ENCODE results near the gene MSANTD2.

Gene MSANTD2

DNA sequence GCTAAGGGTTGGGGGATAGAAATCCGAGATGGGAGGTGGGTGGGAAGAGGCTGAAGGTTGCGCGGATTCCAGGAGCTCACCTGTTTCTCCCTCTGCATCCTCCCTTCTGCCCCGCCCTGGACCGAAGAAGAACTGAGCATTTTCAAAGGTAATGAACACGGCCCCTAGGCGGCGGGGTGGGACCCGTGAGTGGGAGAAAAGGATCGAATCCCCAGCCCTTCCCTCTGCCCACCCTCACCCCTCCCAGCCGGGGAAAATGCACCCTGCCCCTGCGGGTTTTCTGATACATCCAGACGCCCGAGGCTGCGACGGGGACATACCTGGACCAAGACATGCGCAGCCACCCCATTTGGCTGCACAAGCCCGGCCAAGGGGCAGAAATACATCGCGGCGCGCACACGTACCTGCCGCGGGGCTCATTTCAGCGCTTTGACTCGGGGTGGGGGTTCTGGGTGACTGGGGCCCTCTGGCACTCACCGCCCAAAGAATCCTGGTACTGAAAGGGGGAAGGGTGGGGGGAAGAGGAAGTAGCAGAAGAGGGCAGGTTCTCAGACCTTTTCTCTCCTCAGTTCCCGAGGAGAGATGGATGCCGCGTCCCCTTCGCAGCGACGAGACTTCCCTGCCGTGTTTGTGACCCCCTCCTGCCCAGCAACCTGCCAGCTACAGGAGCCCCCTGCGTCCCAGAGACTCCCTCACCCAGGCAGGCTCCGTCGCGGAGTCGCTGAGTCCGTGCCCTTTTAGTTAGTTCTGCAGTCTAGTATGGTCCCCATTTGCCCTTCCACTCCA lies 54.2 kb downstream of the MSANTD2 start:
- DNase-seq (ENCODE audit: low read depth) = no peak
- TF ChIP-seq, protein P1, sequence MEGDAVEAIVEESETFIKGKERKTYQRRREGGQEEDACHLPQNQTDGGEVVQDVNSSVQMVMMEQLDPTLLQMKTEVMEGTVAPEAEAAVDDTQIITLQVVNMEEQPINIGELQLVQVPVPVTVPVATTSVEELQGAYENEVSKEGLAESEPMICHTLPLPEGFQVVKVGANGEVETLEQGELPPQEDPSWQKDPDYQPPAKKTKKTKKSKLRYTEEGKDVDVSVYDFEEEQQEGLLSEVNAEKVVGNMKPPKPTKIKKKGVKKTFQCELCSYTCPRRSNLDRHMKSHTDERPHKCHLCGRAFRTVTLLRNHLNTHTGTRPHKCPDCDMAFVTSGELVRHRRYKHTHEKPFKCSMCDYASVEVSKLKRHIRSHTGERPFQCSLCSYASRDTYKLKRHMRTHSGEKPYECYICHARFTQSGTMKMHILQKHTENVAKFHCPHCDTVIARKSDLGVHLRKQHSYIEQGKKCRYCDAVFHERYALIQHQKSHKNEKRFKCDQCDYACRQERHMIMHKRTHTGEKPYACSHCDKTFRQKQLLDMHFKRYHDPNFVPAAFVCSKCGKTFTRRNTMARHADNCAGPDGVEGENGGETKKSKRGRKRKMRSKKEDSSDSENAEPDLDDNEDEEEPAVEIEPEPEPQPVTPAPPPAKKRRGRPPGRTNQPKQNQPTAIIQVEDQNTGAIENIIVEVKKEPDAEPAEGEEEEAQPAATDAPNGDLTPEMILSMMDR (IDR thresholded peaks at IDR 0.05; ENCODE audit: low read depth, low read length, missing control alignments) = peak; percentile 66
- H3K4me3 ChIP-seq (ENCODE audit: low read depth, low read length) = peak overlapping the region; percentile 91

DNA sequence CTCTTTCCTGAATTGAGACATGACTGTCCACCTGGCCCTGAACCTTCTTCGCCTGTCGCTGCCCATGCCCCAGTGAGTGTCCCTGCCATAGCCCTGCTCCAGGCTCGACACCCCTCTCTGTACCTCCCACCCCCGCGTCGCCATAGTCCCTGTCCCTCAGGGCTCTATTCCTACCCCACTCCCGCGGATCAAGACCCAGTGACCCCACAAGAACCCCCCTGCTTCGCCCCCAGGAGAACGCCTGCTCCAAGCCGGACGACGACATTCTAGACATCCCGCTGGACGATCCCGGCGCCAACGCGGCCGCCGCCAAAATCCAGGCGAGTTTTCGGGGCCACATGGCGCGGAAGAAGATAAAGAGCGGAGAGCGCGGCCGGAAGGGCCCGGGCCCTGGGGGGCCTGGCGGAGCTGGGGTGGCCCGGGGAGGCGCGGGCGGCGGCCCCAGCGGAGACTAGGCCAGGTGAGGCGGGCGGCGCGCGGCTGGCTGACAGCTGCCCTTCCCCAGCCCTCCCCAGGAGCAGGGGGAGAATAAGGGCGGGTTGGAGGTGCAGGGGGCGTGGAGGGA lies 54.9 kb downstream of the MSANTD2 start:
- no peak overlapping the region; the same call in 1 of the 2 replicates for H3K4me3 ChIP-seq (ENCODE audit: low read depth, low read length)
- DNase-seq (ENCODE audit: low read depth) = no peak
- TF ChIP-seq, protein P1 (IDR thresholded peaks at IDR 0.05; ENCODE audit: low read depth, low read length, missing control alignments) = no peak

DNA sequence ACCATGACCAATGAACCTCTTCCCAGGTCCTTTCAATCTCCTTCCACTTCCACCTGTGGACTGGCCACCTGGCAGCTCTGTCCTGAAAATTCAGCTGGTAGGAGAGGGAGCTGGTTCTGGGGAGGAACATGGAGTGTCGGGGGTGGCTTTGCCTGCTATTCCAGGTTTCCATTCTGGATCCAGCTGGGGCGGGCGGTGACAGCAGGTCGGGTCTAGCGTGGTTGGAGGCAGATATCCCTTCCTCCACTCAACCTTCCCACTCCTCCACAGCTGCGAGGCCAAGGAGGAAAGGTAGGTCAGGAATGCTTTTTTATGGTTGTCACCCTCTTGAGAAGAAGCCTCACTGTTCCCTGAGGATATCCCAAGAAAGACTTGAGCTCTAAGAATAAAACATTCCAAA lies 57.2 kb downstream of the MSANTD2 start:
- H3K4me3 ChIP-seq (ENCODE audit: low read depth, low read length) = no peak overlapping the region
- TF ChIP-seq, protein P1 (IDR thresholded peaks at IDR 0.05; ENCODE audit: low read depth, low read length, missing control alignments) = no peak
- no peak for DNase-seq (ENCODE audit: low read depth)

DNA sequence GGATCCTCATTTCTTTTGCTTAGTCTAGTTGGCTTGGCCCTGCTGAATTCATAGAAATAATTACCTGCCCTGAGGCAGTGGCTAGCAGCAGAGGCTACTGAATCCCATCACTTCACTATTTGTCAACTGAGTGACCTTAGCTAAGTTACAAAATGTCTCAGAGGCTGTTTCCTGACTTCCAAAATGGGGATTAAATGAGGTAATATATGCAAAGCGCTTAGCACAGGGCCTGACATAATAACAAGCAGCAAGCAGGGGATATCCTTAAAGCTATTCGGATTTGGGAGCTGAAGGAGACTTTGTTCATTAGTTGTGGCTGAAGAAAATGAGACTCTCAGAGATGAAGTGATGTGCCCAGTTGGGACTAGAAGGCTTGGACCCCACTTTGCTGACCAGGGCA lies 57.7 kb downstream of the MSANTD2 start:
- H3K4me3 ChIP-seq (ENCODE audit: low read depth, low read length) = no peak overlapping the region
- no peak for DNase-seq (ENCODE audit: low read depth)
- TF ChIP-seq, protein P1 (IDR thresholded peaks at IDR 0.05; ENCODE audit: low read depth, low read length, missing control alignments) = no peak

DNA sequence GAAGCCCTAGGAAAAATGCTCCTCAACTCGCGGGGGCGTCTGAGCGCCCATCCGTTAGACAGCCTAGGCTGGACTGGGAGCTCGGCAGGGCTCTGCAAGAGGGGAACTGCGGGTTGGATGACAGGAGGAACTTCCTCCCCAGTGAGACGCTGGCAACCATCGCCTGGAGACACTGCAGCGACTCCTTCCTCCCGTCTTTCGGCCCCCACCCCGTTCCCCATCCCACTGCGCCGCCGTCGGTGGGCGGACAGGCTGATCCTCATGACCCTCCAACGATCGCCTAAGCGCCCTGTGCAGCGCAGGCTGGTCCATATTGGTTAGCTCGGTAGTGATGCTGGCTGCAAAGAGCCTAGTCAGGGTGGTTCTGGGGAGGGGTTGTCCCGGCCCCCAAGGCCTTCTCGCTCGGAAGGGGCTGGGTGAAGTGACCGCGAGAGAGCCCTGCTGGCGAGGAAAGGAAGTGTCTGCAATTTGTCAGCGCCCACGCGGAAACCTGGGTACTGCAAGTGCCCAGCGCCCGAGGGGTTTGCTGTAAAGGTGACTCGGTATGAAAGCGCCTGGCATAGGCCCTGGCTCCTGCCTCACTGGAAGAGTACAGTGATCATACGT lies 59.8 kb downstream of the MSANTD2 start:
- H3K4me3 ChIP-seq (ENCODE audit: low read depth, low read length) = peak overlapping the region; percentile 49
- no peak for DNase-seq (ENCODE audit: low read depth)
- TF ChIP-seq, protein P1 (IDR thresholded peaks at IDR 0.05; ENCODE audit: low read depth, low read length, missing control alignments) = peak; percentile 68

DNA sequence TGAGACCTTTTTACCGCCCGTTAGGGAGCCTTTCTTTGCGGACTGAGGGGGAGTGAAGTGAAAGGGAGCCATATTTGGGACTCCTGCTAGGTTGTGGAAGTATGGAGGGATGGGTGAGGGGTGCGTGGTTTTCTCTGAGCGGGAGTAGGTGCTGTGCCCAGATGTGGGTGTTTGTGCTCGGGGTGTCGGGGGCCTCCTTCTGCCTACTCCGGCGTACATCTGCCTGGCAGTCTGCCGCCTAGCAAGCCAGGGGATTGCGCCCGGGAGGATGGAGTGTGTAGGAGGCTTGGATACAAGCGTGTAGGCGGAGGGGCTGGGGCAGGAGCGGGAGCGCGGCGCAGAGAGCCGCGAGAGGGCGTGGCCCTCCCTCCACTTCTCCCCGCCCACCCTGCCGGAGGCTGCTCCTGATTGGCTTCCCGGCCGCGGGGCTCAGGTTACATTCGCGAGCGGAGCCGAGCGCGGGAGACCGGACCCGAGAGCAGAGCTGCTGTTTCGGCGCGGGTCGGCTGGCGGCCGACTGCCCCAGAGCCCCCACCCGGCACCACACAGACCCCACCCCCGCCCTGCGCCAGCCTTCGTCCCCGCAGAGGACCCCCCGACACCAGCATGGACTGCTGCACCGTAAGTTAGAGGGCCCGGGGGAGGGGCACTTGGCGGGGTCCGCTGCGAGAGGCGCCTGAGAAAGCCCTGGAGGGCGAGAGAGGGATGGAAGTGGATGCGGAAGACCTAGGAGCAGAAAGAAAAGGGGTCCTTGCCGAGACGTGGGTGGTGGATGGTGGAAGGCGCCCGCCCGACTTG lies 60.5 kb downstream of the MSANTD2 start, which contains the start of gene NRGN:
Gene NRGN, plus strand, starts transcription at position 464 of the 798 bp plus-strand sequence. Its CDS starts 143 bp downstream, at position 607.
- TF ChIP-seq, protein P1 (IDR thresholded peaks at IDR 0.05; ENCODE audit: low read depth, low read length, missing control alignments) = no peak
- peak within 1 kb of the TSS; percentile 49 for H3K4me3 ChIP-seq (ENCODE audit: low read depth, low read length)
- DNase-seq (ENCODE audit: low read depth) = peak; percentile 35

All from GM12864 (cell line).